Thoracic aorta (tissue), 2 donors: ENCODE results near the gene SDS. TPM values are rescaled to one million over a fixed set of nuclear protein-coding genes. Genes with fewer than 3 reads are reported as not detected.
A peak's percentile ranks its signal among the peaks of the same experiment; 100 is the strongest.
"Not testable (repeated sequence)": the region's sequence is repeated elsewhere in the genome, so short reads cannot be mapped to it uniquely, and the experiment has no call there.

Source experiments
- ATAC-seq: fragments of 150-250 bp; one replicate; pipeline ENCODE4 v1.8.0; 2017; ENCODE audit warnings: low read depth; ENCODE audit not compliant: insufficient number of reproducible peaks, low FRiP score
- DNase-seq: peaks from one replicate; pipeline ENCODE4 v3.0.0-alpha.2; 2020; ENCODE audit warnings: low spot score
- H3K27ac ChIP-seq, 2 donors: fragments of 200-600 bp; sonication (generic); 1 replicate in 1 of 2; 2 replicates in 1 of 2; pipeline ENCODE4 v1.5.1; 2016; ENCODE audit warnings: mild to moderate bottlenecking in 2 of 2, moderate library complexity in 2 of 2
- H3K27me3 ChIP-seq: fragments of 200-600 bp; sonication (generic); replicated peaks from 2 replicates; pipeline ENCODE4 v1.6.0; 2016; ENCODE audit warnings: mild to moderate bottlenecking; ENCODE audit not compliant: insufficient read depth
- H3K36me3 ChIP-seq: fragments of 200-600 bp; sonication (generic); one replicate; pipeline ENCODE4 v1.5.1; 2016
- H3K4me1 ChIP-seq, 2 donors: fragments of 200-600 bp; sonication (generic); 1 replicate in 1 of 2; 2 replicates in 1 of 2; pipeline versions ENCODE4 v1.5.1 to v1.6.0; 2016; ENCODE audit warnings: low read depth in 2 of 2, mild to moderate bottlenecking in 1 of 2; ENCODE audit not compliant: control insufficient read depth in 1 of 2
- H3K4me3 ChIP-seq: fragments of 200-600 bp; sonication (generic); 2 replicates; pipeline ENCODE4 v1.5.1; 2016; ENCODE audit warnings: mild to moderate bottlenecking
- H3K9me3 ChIP-seq: fragments of 200-600 bp; sonication (generic); 2 replicates; pipeline ENCODE4 v1.5.1; 2016
- CTCF ChIP-seq: fragments of 200-600 bp; sonication (generic); IDR thresholded peaks from one replicate; pipeline ENCODE4 v1.5.1; 2019; ENCODE audit warnings: antibody characterized with exemption
- total RNA-seq, 2 donors: library from RNA; depleted of rRNA; stranded (reverse); fragments of >200 nt; gene quantifications; one replicate each; pipeline versions ENCODE4 v1.1.0 to v1.2.3, GENCODE V29; 2016

SDS gene
- total RNA-seq, 2 donors from 2014 or later, result 5.9 TPM; not detected in 1

GRCh38 chr12:113358381-113359132 is 45.1 kb downstream of the SDS start, which contains the start of gene PLBD2:
TSS of gene PLBD2 (plus strand) at chr12:113358587. CDS start at chr12:113358601, 14 bp downstream.
- H3K27ac ChIP-seq, result peak within 1 kb of the TSS; percentile 81 to 82
- peak; percentile 90 for DNase-seq
- peak; percentile 91 for ATAC-seq
- no peaks in the 10 kb centered on the region for H3K36me3 ChIP-seq
- peak within 1 kb of the TSS; percentile 81 for H3K4me3 ChIP-seq
- no peak for TF ChIP-seq CTCF
- no peaks in the 10 kb centered on the region for H3K27me3 ChIP-seq
- H3K4me1 ChIP-seq, result peaks cover 5 to 16% of the 10 kb centered on the region in 2 donors
- H3K9me3 ChIP-seq, result no peaks in the 10 kb centered on the region

GRCh38 chr12:113354192-113354591 is 49.5 kb downstream of the SDS start:
- not testable (repeated sequence) for H3K27ac ChIP-seq, H3K9me3 ChIP-seq, H3K27me3 ChIP-seq, DNase-seq, H3K4me3 ChIP-seq, H3K4me1 ChIP-seq, ATAC-seq, H3K36me3 ChIP-seq

- Histone ChIP-seq H3K36me3 (no peaks in the 10 kb centered on the region), H3K4me3 (no peak overlapping the region), H3K27me3 (no peaks in the 10 kb centered on the region), H3K4me1 (no peaks in the 10 kb centered on the region), H3K27ac (no peak overlapping the region), H3K9me3 (no peaks in the 10 kb centered on the region)
- no peak for TF ChIP-seq CTCF
- ATAC-seq (no peak), DNase-seq (no peak)
Measured at GRCh38 chr12:113351089-113351488, 52.6 kb downstream of the SDS start.

GRCh38 chr12:113348849-113349536 is 54.7 kb downstream of the SDS start:
- DNase-seq, result no peak
- ATAC-seq, result no peak
- no peaks in the 10 kb centered on the region for H3K27me3 ChIP-seq
- TF ChIP-seq CTCF, result no peak
- no peaks in the 10 kb centered on the region for H3K4me1 ChIP-seq
- no peaks in the 10 kb centered on the region for H3K36me3 ChIP-seq
- no peak overlapping the region for H3K27ac ChIP-seq
- no peak overlapping the region for H3K4me3 ChIP-seq
- no peaks in the 10 kb centered on the region for H3K9me3 ChIP-seq

- Histone ChIP-seq H3K36me3 (no peaks in the 10 kb centered on the region), H3K4me3 (no peak overlapping the region), H3K27me3 (no peaks in the 10 kb centered on the region), H3K27ac (no peak overlapping the region), H3K9me3 (no peaks in the 10 kb centered on the region), H3K4me1 (no peaks in the 10 kb centered on the region)
- TF ChIP-seq CTCF, result no peak
- no peak for DNase-seq
- no peak for ATAC-seq
Measured at GRCh38 chr12:113347892-113348291, 55.8 kb downstream of the SDS start.
